GM18517 (cell line): ENCODE data around the gene BCORL1.
A peak's percentile ranks its signal among the peaks of the same experiment; 100 is the strongest.

Experiments used
- ATAC-seq: cut with Tn5 transposase; IDR thresholded peaks from one replicate; pipeline ENCODE4 v1.9.1; 2021; ENCODE audit warnings: mild to moderate bottlenecking, moderate library complexity; ENCODE audit not compliant: unreplicated experiment

The BCORL1 gene

DNA sequence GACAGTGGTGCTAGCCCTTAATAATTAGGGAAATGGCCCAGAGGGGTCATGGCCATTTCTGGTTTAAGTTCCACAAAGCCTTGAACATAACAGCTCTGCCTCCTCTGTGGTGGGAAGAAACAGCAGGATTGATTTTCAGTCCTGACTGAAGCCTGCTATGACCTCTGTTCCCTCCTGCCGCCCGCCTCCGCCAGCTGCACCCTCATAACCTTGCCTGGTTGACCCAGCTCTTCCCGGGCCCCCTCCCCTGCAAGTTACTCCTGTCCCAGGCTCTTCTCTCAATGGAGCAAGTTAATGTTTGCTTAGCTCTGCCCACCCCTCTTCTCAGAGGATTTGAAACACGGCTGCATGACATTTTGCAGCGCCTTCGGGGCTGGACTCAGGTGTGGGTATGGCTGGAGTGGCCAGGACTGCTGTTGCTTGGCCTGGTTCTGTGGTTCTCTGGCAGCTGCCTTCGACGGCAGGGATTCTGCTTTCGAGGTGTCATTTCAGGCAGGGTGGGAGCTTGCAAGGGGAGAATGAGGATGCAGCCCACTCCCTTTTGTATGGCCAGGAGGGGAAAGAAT is 27.3 kb downstream of the BCORL1 start:
- ATAC-seq = no peak

DNA sequence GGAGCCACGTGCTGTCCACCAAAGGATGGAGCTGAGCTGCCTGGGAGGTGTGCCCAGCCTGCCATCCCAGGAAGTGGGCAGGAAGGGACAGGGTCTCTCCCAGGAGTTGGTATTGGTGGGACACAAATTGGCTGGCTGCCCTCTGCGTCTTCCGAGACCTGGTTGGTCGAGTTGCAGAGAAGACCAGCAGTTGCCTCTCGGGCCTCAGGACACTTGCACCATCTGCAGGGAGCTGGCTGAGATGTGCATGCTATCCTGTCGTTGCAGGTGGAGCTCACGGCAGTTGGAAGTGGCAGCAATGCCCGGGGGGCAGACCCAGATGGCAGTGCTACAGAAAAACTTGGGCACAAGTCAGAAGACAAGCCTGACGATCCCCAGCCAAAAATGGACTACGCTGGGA is 30.2 kb downstream of the BCORL1 start:
- no peak for ATAC-seq

DNA sequence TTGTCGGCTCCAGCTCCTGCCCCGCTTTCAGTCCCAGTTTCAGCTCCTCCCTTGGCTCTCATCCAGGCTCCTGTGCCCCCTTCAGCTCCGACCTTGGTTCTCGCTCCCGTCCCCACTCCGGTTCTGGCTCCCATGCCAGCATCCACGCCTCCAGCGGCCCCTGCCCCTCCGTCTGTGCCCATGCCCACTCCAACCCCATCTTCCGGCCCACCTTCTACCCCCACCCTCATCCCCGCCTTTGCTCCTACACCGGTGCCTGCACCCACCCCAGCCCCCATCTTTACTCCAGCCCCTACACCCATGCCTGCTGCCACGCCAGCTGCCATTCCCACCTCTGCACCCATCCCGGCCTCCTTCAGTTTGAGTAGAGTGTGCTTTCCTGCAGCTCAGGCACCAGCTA is 31.2 kb downstream of the BCORL1 start:
- no peak for ATAC-seq

DNA sequence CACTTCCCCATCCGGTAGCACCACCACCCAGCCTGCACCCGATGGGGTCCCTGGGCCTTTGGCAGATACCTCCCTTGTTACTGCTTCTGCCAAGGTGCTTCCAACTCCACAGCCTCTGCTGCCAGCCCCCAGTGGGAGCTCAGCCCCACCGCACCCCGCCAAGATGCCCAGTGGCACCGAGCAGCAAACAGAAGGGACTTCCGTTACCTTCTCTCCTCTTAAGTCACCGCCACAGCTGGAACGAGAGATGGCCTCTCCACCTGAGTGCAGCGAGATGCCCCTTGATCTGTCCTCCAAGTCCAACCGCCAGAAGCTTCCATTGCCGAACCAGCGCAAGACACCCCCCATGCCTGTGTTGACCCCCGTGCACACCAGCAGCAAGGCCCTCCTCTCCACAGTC is 31.9 kb downstream of the BCORL1 start:
- no peak for ATAC-seq

DNA sequence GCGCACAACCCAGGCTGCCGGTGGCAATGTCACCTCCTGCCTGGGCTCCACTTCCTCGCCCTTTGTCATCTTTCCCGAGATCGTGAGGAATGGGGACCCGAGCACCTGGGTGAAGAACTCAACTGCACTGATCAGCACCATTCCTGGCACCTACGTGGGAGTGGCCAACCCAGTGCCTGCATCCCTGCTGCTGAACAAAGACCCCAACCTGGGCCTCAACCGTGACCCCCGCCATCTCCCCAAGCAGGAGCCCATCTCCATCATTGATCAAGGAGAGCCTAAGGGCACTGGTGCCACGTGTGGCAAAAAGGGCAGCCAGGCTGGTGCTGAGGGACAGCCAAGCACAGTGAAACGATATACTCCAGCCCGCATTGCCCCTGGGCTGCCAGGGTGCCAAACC is 32.3 kb downstream of the BCORL1 start:
- ATAC-seq = no peak

DNA sequence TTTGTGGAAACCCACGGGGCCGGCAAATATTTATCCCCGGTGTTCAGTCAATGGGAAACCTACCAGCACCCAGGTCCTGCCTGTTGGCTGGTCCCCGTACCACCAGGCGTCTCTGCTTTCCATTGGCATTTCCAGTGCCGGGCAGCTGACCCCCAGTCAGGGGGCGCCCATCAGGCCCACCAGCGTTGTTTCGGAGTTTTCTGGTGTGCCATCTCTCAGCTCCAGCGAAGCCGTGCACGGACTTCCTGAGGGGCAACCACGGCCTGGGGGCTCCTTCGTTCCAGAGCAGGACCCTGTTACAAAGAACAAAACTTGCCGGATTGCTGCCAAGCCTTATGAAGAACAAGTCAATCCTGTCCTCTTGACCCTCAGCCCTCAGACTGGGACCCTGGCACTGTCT is 32.7 kb downstream of the BCORL1 start:
- no peak for ATAC-seq

DNA sequence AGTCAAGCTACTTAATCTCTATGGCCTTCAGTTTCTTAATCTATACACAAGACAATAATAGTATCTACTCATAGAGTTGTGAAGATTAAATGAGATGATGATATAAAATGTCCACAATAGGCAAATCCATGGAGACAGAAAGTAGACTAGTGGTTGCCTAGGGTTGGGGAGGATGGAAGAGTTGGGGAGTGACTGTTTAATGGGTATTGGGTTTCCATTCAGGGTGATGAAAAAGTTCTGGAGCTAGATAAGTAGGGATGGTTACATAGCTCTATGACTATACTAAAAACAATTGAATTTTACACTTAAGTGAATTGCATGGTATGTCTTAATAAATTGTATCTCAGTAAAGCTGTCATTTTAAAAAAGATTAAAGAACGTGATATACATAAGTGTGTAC is 35.7 kb downstream of the BCORL1 start:
- no peak for ATAC-seq

DNA sequence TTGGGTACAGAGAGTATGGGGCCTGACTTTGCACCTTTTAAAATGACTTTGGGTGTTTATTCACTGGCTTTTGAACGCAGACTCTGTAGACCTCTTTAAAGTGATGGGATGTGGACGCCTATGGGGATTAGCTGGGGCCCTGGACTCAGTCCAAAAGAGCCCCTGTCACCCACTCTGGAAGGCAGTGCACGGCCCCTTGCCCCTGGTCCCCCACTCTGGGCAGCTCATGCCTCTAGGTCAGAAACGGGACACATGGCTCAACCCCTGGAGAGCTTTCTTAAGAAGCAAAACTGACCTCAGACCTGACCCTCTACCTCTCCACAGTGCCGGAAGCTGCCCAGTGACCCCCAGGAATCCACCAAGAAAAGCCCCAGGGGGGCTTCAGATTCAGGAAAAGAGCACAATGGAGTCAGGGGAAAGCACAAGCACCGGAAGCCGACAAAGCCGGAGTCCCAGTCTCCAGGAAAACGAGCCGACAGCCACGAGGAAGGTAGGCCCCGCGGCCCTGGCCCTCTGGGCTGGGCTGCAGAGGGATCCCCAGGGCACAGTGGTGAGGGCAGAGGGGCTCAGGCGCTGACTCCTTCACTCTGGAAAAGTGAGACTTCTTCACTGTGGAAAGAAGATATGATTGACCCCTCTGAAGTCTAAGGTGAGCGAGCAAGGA is 38.4 kb downstream of the BCORL1 start:
- ATAC-seq = no peak

DNA sequence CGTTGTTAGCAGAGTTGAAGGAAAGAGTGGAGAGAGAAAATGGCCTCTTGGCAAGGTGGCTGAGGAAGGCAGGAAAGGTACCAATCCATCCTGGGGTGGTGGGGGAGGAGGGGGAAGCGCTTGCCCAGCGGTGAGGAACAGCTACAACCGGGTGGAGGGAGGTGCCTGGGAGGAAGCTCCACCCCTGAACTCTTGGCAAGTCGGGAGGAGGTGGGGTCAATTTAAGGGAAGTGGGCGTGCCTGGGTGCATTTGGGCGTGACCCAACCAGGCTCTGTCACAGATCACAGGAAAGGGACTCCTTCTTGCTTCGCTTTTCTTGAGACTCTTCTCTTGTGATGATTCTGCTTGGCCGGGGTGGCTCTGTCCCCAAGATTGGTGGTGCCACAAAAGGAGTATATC is 41.7 kb downstream of the BCORL1 start:
- peak; percentile 96 for ATAC-seq

DNA sequence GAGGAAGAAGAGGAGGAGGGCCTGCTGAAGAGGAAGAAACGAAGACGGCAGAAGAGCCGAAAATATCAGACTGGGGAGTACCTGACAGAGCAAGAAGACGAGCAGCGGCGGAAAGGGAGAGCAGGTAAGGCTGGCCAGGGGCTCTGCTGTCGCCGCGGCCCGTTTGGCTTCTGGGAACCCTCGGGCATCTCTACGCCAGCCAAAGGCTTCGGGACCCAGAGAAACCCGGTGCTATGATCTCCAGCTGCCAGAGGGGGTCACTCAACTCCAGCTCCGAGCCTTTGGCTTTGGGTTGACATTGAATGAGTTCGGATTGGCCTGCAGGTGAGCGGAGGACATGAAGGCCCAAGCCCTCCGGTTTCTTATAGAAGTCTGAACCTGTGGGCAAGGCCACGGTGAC is 42.8 kb downstream of the BCORL1 start:
- ATAC-seq = no peak

DNA sequence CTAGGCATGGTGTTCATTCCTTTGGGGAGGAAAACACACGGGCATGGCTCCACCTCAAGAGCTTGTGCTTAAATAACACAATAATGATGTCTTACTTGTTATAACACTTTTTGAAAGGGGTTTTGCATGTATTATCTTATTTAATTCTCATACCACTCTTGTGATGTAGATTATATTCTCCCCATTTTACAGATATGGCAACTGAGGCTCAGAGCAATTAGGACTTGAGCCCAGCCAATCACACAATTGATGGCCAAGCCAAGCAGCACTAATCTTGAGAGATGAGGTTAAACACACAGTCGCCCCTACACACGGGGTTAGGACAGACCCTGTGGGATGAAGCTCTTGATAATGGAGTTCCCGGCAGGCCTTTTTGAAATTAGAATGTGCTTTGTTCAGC is 45.1 kb downstream of the BCORL1 start:
- ATAC-seq = no peak

DNA sequence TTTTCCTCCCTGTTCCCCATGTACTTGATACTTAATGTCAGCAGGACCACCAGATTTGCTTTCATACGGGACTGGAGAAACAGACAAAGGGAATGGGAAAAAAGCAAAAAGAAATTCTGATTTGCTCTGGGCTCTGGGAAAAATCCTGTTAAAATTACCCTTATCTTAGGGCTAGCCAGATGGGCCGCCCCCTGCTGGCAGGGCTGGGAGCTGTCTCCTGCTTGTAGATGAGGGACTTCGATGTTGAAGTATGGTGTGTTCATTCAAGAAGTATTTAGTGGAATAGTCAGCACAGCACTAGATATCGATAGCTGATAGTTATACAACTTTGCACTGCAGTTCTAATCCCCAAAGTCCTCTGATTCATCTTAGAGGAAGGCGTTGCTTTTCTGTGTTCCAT is 45.8 kb downstream of the BCORL1 start:
- ATAC-seq = no peak

DNA sequence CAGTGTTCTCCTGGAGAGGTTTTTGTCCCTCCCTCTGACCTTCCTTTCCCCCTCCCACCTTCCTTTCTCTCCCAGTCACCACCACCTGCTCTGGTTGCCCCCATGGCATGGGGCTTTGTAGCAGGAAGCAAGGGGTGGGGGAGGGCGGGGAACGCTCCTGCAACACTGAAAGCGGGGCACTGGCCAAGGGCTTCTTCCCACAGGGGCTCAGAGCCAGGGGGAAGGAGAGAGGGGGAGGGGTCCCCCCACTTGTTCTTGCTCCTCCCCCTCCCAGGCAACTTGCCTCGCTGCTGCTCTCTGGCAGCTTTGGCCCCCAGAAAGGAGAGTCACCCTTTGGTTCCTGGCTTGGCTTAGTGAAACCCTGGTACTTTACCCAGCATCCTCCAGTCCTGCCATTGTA is 48.4 kb downstream of the BCORL1 start:
- ATAC-seq = no peak

DNA sequence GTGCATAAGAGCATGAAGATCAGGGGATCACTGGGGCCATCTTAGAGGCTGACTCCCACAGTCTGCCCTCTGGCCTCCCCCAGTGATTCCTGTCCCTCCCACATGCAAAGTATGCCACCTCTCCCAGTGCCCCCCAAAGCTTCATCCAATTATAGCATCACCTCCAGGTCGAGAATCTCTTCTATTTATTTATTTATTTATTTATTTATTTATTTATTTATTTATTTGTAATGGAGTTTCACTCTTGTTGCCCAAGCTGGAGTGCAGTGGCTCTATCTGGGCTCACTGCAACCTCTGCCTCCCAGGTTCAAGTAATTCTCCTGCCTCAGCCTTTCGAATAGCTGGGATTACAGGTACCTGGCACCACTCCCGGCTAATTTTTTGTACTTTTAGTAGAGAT is 50.1 kb downstream of the BCORL1 start:
- ATAC-seq = no peak

DNA sequence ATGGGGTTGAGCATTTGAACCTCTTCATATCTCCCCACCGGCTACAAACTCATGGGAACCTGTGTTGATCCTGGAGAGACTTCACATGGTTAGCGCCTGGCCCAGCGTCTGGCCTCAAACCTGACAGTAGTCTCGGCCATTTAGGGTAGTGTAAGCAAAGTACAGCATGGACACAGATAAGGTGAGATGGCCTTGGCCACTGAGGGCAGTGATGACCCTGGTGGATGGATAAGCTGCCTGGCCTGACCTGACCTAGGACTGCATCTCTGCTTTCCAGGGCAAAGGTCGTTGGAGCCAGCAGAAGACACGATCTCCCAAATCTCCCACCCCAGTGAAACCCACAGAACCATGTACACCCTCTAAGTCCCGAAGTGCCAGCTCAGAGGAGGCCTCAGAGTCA is 51.7 kb downstream of the BCORL1 start:
- no peak for ATAC-seq

DNA sequence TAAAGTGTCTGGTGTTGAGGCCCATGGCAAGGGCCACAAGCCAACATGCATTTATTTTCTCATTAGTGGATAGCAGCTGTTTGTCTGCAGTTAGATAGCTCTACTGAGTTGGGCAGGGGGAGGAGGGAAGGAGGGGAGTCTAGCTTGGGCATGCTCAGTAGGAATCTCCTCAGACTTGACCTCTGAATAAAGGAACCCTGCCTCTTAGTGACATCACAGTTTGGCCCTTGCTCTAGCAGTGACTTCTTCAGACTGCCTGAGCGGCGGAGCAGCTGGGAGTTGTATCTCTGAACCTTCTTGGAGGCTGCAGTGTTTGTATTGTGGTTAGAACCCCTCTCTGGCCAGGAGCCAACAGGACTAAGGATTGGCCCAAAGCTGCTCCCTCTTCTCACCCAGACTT is 57.4 kb downstream of the BCORL1 start:
- ATAC-seq = no peak

DNA sequence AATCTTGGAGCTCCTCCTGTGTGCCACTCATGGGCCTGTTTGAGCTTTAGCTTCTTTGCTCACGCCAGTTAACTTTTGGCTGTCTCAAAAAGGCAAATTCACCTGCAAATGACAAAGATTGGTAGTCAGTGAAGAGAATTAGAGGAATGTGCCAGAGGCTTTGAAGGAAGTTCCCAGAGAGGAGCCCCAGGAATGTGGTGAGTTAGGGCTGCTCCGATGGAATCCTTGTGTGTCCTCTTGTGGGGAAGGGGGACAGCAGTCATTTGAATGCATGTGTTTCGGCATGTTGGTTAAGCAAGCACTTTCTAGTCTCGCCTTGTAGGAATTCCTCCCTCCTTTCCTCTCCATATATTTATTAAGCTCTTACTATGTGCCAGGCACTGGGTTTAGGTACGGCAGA is 65.0 kb downstream of the BCORL1 start:
- no peak for ATAC-seq

DNA sequence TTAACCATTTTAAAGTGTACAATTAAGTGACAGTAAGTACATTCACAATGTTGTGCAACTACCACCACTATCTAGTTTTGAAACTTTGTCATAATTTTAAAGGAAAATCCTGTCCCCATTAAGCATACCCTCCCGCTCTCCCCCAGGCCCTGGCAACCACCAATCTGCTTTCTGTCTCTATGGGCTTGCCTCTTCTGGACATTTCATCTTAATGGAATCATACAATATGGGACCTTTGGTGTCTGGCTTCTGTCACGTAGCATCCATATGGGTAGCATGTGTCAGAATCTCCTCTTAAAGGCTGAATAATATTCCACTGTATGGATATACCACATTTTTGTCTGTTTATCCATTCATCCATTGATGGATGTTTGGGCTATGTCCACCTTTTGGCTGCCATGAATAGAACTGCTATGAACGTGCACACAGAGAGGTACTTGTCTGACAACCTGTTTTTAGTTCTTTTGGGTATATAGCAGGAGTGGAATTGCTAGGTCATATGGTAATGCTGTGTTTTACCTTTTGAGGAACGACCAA is 66.3 kb downstream of the BCORL1 start:
- no peak for ATAC-seq

DNA sequence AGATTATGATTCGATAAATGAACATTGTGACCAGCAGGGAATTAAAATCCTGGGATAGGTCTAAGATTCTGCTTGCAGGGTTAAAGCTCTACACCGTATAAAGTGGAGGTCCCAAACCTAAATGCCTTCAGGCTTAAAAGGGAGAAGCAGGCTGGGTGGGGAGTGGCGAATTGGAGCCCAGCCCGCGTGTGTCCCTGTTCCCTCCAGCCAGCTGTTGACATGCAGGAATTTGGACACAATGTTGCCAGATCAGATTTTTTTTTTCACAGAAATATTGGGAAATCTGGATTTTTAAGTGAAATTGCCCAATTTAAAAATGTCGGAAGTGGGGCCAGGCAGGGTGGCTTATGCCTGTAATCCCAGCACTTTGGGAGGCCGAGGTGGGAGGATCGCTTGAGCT is 67.4 kb downstream of the BCORL1 start:
- no peak for ATAC-seq

DNA sequence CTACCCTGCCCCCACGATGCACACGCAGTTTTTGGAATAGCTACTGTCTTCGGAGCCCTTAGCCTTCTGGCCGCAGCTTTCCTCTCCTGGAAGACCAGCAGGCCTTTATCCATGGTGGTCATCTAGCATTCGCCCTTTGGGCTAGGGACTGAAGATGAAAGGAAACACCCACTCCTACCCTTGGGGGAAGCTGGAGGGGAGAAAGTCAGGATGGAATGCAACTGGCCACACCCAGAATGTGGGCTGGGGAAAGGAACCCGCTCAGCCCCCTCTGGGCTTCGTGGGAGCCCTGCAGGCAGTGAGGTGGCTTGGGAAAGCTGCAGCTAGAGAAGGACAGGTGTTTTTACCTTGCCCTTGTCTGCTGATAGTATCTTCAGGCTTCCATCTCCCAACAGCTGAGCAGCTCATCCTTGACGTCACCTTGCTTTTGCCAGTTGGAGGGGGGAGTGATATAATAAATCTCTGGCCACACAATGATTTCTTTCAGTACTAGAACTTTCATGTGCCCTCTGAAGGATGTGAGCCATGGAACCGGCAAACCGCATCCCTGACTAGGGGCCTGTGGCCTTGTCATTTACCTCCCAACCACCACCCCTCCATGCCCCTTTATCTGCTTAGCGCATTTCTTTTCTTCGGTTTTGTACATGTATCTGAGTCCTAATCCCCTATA is 68.9 kb downstream of the BCORL1 start:
- ATAC-seq = no peak

DNA sequence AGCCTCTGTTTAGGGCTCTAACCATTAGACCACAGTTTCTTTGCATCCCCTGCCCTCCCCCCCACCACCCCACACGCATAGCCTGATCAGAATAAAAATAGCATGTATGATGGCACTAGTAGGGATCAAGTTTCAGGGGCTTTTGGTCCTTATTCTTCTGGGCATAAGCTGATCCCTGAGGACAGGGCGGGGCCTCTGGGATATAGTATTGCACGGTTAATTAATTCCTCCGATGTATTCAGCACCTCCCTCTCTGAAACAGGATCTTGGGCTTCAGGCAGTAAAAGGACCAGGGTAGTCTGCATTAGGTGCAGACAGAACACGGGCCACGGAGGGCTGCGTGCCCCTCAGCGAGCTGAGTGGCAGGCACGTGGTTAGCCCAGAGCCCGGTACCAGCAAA is 70.8 kb downstream of the BCORL1 start:
- ATAC-seq = no peak

DNA sequence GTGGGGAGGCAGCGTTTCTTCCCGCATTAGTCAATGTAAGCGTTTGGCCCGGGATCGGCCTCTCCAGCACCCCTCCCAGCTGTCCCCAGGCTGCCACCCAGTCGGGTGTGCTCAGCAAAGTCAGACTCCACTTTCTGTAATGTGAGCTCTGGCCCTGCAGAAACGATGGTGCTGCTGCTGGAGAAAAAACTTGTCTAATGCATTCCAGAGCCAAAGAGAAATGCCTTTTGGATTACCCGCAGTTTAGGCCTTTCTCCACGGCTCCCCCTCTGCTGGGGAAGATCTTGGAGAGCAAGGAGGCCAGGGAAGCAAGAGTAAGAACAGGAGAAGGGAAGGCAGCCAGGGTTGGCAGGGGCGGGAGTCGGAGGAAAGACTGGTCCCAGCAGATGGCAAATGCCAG is 72.7 kb downstream of the BCORL1 start:
- ATAC-seq = no peak
